Fibroblast of upper back skin (primary cell): ENCODE data around the gene ITPRID2.

ENCODE experiments used
- DNase-seq: peaks from one replicate; pipeline ENCODE4 v3.0.0-alpha.2; 2013

ITPRID2 gene

GRCh38 chr2:181891258-181891965, at the start of gene ITPRID2:
Gene ITPRID2 (plus strand): TSS chr2:181891730. CDS start chr2:181892067, 337 bp downstream.
- peak; percentile 85 for DNase-seq

GRCh38 chr2:181844551-181845290, 46.8 kb upstream of the ITPRID2 start:
- no peak for DNase-seq

- no peak for DNase-seq
These were observed 44.9 kb upstream of the ITPRID2 start for GRCh38 chr2:181846399-181847197.

- no peak for DNase-seq
These were observed 44.4 kb upstream of the ITPRID2 start for GRCh38 chr2:181847198-181847556.

GRCh38 chr2:181847702-181848101, 43.8 kb upstream of the ITPRID2 start:
- no peak for DNase-seq

GRCh38 chr2:181848261-181848886, 43.2 kb upstream of the ITPRID2 start:
- peak; percentile 12 for DNase-seq

- no peak for DNase-seq
These were observed 41.9 kb upstream of the ITPRID2 start for GRCh38 chr2:181849601-181850000.

- no peak for DNase-seq
These were observed 40.5 kb upstream of the ITPRID2 start for GRCh38 chr2:181850936-181851560.

GRCh38 chr2:181851726-181852125, 39.8 kb upstream of the ITPRID2 start:
- DNase-seq, result no peak

GRCh38 chr2:181853696-181854095, 37.8 kb upstream of the ITPRID2 start:
- DNase-seq, result no peak

GRCh38 chr2:181857483-181857882, 34.0 kb upstream of the ITPRID2 start:
- DNase-seq, result no peak

GRCh38 chr2:181858600-181858999, 32.9 kb upstream of the ITPRID2 start:
- DNase-seq, result no peak

- DNase-seq, result no peak
These were observed 32.4 kb upstream of the ITPRID2 start for GRCh38 chr2:181859123-181859522.

GRCh38 chr2:181859803-181860202, 31.7 kb upstream of the ITPRID2 start:
- DNase-seq, result no peak

GRCh38 chr2:181861379-181861778, 30.2 kb upstream of the ITPRID2 start:
- no peak for DNase-seq

- no peak for DNase-seq
These were observed 28.8 kb upstream of the ITPRID2 start for GRCh38 chr2:181862583-181863281.

- DNase-seq, result no peak
These were observed 19.4 kb upstream of the ITPRID2 start for GRCh38 chr2:181872178-181872577.

GRCh38 chr2:181876614-181877063, 14.9 kb upstream of the ITPRID2 start:
- peak; percentile 35 for DNase-seq

GRCh38 chr2:181877181-181877664, 14.3 kb upstream of the ITPRID2 start:
- no peak for DNase-seq

- DNase-seq, result no peak
These were observed 13.1 kb upstream of the ITPRID2 start for GRCh38 chr2:181878448-181878847.

GRCh38 chr2:181879295-181879694, 12.2 kb upstream of the ITPRID2 start:
- DNase-seq, result no peak
